H7 (cell line): Measurements from ENCODE around the gene CD164L2. TPM values are rescaled to one million over a fixed set of nuclear protein-coding genes. Genes with fewer than 3 reads are reported as not detected.
"Not testable (repeated sequence)": the region's sequence is repeated elsewhere in the genome, so short reads cannot be mapped to it uniquely, and the experiment has no call there.

Experiments
- DNase-seq: peaks from one replicate; pipeline ENCODE4 v3.0.0; 2012
- H3K27me3 ChIP-seq: 2 replicates; pipeline ENCODE4 v1.6.0; 2011; ENCODE audit warnings: mild to moderate bottlenecking, low read length; ENCODE audit not compliant: control insufficient read depth, insufficient read depth
- H3K36me3 ChIP-seq: replicated peaks from 2 replicates; pipeline ENCODE4 v1.5.1; 2011; ENCODE audit warnings: low read length; ENCODE audit not compliant: control insufficient read depth, insufficient read depth
- H3K4me3 ChIP-seq: 2 replicates; pipeline ENCODE4 v1.5.1; 2011; ENCODE audit warnings: low read depth, mild to moderate bottlenecking, control low read depth, low read length, moderate library complexity; ENCODE audit not compliant: insufficient read depth
- total RNA-seq: library from RNA; depleted of rRNA; stranded (reverse); fragments of >200 nt; shearing (Covaris generic); gene quantifications from 2 replicates; pipeline ENCODE4 v1.2.3, GENCODE V29; 2014; rRNA removed

Gene CD164L2
- total RNA-seq = 1.7 and 3.8 TPM in 2 replicates

- peak within 1 kb of the TSS; percentile 52 for H3K4me3 ChIP-seq
- DNase-seq = peak; percentile 99
- H3K36me3 ChIP-seq = no peaks in the 10 kb centered on the region
- H3K27me3 ChIP-seq = peaks cover 14% of the 10 kb centered on the region; the same call in 1 of the 2 replicates
Observed at GRCh38 chr1:27383039-27383605, at the start of gene CD164L2. TSS of gene CD164L2 (minus strand) at chr1:27383333. CDS start at chr1:27383239, 94 bp downstream.

- not testable (repeated sequence) for H3K27me3 ChIP-seq, H3K36me3 ChIP-seq, DNase-seq, H3K4me3 ChIP-seq
Observed at GRCh38 chr1:27432725-27433124, 49.6 kb upstream of the CD164L2 start.

GRCh38 chr1:27431601-27431940 is 48.4 kb upstream of the CD164L2 start:
- Histone ChIP-seq H3K36me3 (peaks cover 4% of the 10 kb centered on the region), H3K27me3 (no peaks in the 10 kb centered on the region), H3K4me3 (no peak overlapping the region)
- no peak for DNase-seq

GRCh38 chr1:27430903-27431600 is 47.9 kb upstream of the CD164L2 start:
- Histone ChIP-seq H3K36me3 (peaks cover 4% of the 10 kb centered on the region), H3K4me3 (no peak overlapping the region), H3K27me3 (no peaks in the 10 kb centered on the region)
- no peak for DNase-seq

GRCh38 chr1:27429029-27429425 is 45.9 kb upstream of the CD164L2 start:
- DNase-seq = no peak
- peaks cover 4% of the 10 kb centered on the region for H3K36me3 ChIP-seq
- H3K27me3 ChIP-seq = no peaks in the 10 kb centered on the region
- H3K4me3 ChIP-seq = no peak overlapping the region

GRCh38 chr1:27428316-27429028 is 45.3 kb upstream of the CD164L2 start:
- no peaks in the 10 kb centered on the region for H3K27me3 ChIP-seq
- DNase-seq = peak; percentile 55
- H3K4me3 ChIP-seq = no peak overlapping the region
- H3K36me3 ChIP-seq = peaks cover 4% of the 10 kb centered on the region

GRCh38 chr1:27427816-27428315 is 44.7 kb upstream of the CD164L2 start:
- Histone ChIP-seq H3K4me3 (no peak overlapping the region), H3K36me3 (peaks cover 4% of the 10 kb centered on the region), H3K27me3 (no peaks in the 10 kb centered on the region)
- DNase-seq = no peak

GRCh38 chr1:27427329-27427728 is 44.2 kb upstream of the CD164L2 start:
- no peak for DNase-seq
- peaks cover 4% of the 10 kb centered on the region for H3K36me3 ChIP-seq
- H3K27me3 ChIP-seq = no peaks in the 10 kb centered on the region
- H3K4me3 ChIP-seq = no peak overlapping the region

- no peak overlapping the region for H3K4me3 ChIP-seq
- H3K27me3 ChIP-seq = no peaks in the 10 kb centered on the region
- H3K36me3 ChIP-seq = peaks cover 4% of the 10 kb centered on the region
Observed at GRCh38 chr1:27423709-27424108, 40.6 kb upstream of the CD164L2 start.

GRCh38 chr1:27418326-27419185 is 35.4 kb upstream of the CD164L2 start:
- DNase-seq = peak; percentile 39
- Histone ChIP-seq H3K27me3 (no peaks in the 10 kb centered on the region), H3K36me3 (peaks cover 29% of the 10 kb centered on the region), H3K4me3 (no peak overlapping the region)

More at GRCh38 chr1:27423709-27424108, 40.6 kb upstream of the CD164L2 start:
- DNase-seq = no peak

- no peak for DNase-seq
- Histone ChIP-seq H3K4me3 (no peak overlapping the region), H3K27me3 (no peaks in the 10 kb centered on the region), H3K36me3 (peaks cover 36% of the 10 kb centered on the region)
Observed at GRCh38 chr1:27417713-27418112, 34.6 kb upstream of the CD164L2 start.

GRCh38 chr1:27416387-27417111 is 33.4 kb upstream of the CD164L2 start:
- DNase-seq = peak; percentile 71
- peaks cover 43% of the 10 kb centered on the region for H3K36me3 ChIP-seq
- no peaks in the 10 kb centered on the region for H3K27me3 ChIP-seq
- no peak overlapping the region for H3K4me3 ChIP-seq

GRCh38 chr1:27414091-27414490 is 31.0 kb upstream of the CD164L2 start:
- H3K27me3 ChIP-seq = no peaks in the 10 kb centered on the region
- no peak for DNase-seq
- no peak overlapping the region for H3K4me3 ChIP-seq
- peaks cover 51% of the 10 kb centered on the region for H3K36me3 ChIP-seq

- H3K27me3 ChIP-seq = no peaks in the 10 kb centered on the region
- no peak overlapping the region for H3K4me3 ChIP-seq
- no peak for DNase-seq
- H3K36me3 ChIP-seq = peaks cover 53% of the 10 kb centered on the region
Observed at GRCh38 chr1:27413004-27413403, 29.9 kb upstream of the CD164L2 start.
